GM19468 (cell line): Measurements from ENCODE around the gene SBNO2.

Source experiments
- ATAC-seq: cut with Tn5 transposase; IDR thresholded peaks from one replicate; pipeline ENCODE4 v1.9.1; 2021; ENCODE audit warnings: mild to moderate bottlenecking, moderate library complexity, moderate number of reproducible peaks; ENCODE audit not compliant: unreplicated experiment; ENCODE audit errors: extremely low read depth

SBNO2 gene

GRCh38 chr19:1109032-1109551 is 65.0 kb downstream of the SBNO2 start:
- ATAC-seq, result no peak

- no peak for ATAC-seq
Observed at GRCh38 chr19:1108291-1109031, 65.6 kb downstream of the SBNO2 start.

GRCh38 chr19:1107661-1108261 is 66.3 kb downstream of the SBNO2 start:
- ATAC-seq, result no peak

- ATAC-seq, result no peak
Observed at GRCh38 chr19:1106841-1107660, 67.0 kb downstream of the SBNO2 start.

- no peak for ATAC-seq
Observed at GRCh38 chr19:1105873-1106840, 67.9 kb downstream of the SBNO2 start.

- ATAC-seq, result no peak
Observed at GRCh38 chr19:1105008-1105872, 68.8 kb downstream of the SBNO2 start.

- no peak for ATAC-seq
Observed at GRCh38 chr19:1104311-1105007, 69.6 kb downstream of the SBNO2 start.

GRCh38 chr19:1103708-1104310 is 70.3 kb downstream of the SBNO2 start, which contains the start of gene GPX4:
GPX4 (plus strand) TSS chr19:1103994; CDS start chr19:1104044, 50 bp downstream.
- peak; percentile 51 for ATAC-seq

GRCh38 chr19:1103132-1103707 is 70.8 kb downstream of the SBNO2 start:
- no peak for ATAC-seq

GRCh38 chr19:1102407-1103131 is 71.5 kb downstream of the SBNO2 start:
- no peak for ATAC-seq

GRCh38 chr19:1101337-1101698 is 72.8 kb downstream of the SBNO2 start:
- no peak for ATAC-seq

- no peak for ATAC-seq
Observed at GRCh38 chr19:1098177-1099051, 75.7 kb downstream of the SBNO2 start.

GRCh38 chr19:1097810-1098176 is 76.3 kb downstream of the SBNO2 start:
- no peak for ATAC-seq

GRCh38 chr19:1094978-1095701 is 78.9 kb downstream of the SBNO2 start, which contains the start of gene POLR2E:
POLR2E (minus strand) TSS chr19:1095375; CDS start chr19:1095315, 60 bp downstream.
- peak; percentile 65 for ATAC-seq

GRCh38 chr19:1094655-1094977 is 79.5 kb downstream of the SBNO2 start:
- ATAC-seq, result no peak
